ENCODE results near the gene BCAP29.
"Not testable (repeated sequence)": the region's sequence is repeated elsewhere in the genome, so short reads cannot be mapped to it uniquely, and the experiment has no call there.

BCAP29 gene, protein sequence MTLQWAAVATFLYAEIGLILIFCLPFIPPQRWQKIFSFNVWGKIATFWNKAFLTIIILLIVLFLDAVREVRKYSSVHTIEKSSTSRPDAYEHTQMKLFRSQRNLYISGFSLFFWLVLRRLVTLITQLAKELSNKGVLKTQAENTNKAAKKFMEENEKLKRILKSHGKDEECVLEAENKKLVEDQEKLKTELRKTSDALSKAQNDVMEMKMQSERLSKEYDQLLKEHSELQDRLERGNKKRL

DNA sequence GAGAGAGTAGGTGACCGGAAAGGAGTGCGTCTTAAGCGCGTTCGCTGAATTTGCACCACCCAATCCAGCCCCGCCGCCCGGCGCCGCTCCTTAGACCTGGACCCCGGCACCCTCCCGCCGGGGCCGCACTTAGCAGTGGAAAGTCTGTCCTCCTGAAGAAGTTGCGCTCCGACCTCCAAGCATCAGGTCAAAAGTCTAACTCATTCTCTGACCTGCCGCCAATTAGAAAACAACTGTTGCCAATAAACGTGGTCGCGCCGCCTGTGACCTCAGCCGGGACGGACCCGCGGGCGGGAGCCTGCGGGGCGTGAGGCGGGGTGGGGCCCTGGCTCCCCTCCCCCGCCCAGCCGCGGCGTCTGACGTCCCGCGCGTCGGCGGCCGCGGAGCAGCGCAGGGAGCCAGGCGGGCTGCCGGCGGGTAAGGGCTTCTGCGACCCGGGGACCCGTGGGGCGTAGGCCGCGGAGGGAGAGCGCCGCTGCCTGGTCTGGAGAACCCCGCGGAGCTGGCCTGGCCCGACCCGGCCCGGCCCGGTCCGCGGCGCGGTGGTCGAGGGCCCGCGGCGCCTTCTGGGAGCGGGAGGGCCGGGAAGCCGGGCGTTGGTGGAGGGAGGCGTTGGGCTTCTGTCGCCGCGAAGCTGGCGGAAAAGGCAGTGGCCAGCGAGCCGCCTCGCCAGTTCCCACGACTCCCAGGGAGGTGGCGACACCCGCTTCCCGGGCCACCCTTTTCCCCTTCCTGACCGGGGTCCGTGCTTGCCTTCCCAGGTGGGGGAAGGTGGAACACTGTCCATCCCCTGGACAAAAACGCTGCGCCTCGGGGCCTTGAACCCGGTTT is at the start of gene BCAP29:
TSS of gene BCAP29 (plus strand) at position 362 of the 831 bp plus-strand sequence. CDS start 527 bp downstream, outside the sequence.
- peak; percentile 19 for DNase-seq

DNA sequence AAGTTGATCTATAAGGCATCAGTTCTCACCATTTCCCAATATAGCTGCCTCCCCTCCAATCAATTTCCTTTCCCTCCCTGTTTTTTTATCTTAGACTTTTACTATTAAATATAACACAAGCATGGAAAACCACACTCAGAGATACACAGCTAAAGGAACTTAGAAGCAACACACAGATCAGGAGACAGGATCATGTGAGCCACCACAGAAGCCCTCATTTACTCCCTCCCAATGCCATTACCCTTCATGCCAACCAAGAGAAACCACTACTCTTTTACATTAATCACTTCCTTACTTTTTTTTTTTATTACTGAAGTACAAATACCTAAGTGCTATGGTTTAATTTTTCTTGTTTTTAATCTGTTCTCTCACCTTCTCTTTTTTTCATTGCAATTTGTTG is 49.3 kb upstream of the BCAP29 start:
- no peak for DNase-seq

DNA sequence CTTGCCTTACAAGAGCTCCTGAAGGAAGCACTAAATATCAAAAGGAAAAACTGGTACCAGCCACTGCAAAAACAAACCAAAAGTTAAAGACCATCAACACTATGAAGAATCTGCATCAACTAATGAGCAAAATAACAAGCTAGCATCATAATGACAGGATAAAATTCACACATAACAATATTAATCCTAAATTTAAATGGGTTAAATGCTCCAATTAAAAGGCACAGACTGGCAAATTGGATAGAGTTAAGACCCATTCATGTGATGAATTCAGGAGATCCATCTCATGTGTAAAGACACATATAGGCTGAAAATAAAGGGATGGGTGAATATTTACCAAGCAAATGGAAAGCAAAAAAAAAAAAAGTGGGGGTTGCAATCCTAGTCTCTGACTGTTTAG is 45.9 kb upstream of the BCAP29 start:
- DNase-seq = no peak

DNA sequence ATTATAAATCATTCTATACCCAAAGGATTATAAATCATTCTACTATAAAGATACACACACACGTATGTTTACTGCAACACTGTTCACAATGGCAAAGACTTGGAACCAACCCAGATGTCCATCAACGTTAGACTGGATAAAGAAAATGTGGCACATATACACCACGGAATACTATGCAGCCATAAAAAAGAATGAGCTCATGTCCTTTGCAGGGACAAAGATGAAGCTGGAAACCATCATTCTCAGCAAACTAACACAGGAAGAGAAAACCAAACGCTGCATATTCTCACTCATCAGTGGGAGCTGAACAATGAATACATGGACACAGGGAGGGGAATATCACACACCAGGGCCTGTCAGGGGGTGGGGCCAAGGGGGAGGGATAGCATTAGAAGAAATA is 42.8 kb upstream of the BCAP29 start:
- DNase-seq = not testable (repeated sequence)

DNA sequence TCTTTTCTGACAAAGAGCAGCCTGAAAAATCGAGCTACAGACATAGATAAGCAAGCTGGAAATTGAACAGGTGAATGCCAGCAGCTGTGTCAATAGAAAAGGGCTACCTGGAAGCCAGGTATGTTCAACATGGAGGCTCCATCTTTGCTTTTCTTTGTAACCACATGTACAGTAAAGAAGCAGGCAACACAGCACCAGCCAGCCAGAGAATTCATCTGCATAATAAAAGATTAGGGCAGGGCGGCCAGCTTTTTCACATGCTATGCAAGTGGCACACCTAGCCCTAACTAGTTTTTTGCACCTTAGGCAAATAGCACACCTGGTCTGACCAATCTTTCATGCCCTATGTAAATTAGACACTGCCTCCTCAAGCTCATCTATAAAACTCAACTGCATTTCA is 42.0 kb upstream of the BCAP29 start:
- peak; percentile 74 for DNase-seq

DNA sequence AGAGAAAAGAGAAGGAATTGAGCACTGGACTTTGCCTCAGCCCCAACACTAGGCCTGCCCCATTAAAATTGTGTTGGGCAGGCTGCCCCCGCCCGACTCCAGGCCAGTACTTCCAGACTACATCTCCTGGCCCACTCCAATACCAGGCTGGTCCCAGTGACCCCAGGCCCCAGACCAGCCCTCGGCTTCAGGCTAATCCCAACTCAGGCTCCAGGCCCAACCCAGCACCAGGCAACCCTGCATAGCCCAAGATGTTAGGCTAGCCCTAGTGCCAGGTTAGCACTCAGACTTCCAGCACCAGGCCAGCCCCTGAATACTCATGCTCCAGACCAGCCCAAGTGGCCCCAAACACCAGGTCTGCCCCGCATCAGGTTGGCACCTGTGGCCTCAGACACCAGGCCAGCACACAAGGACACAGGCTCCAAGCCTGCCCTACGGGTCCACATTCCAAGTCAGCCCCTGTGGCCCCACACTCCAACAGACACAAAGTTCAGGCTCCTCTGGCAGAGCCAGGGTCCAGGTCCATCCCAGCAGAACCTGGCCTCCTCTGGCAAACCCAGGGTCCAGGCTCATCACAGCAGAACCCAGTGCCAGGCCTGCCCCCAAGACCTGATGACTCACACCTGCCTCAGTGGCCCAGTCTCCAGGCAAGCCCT is 36.6 kb upstream of the BCAP29 start:
- no peak for DNase-seq

DNA sequence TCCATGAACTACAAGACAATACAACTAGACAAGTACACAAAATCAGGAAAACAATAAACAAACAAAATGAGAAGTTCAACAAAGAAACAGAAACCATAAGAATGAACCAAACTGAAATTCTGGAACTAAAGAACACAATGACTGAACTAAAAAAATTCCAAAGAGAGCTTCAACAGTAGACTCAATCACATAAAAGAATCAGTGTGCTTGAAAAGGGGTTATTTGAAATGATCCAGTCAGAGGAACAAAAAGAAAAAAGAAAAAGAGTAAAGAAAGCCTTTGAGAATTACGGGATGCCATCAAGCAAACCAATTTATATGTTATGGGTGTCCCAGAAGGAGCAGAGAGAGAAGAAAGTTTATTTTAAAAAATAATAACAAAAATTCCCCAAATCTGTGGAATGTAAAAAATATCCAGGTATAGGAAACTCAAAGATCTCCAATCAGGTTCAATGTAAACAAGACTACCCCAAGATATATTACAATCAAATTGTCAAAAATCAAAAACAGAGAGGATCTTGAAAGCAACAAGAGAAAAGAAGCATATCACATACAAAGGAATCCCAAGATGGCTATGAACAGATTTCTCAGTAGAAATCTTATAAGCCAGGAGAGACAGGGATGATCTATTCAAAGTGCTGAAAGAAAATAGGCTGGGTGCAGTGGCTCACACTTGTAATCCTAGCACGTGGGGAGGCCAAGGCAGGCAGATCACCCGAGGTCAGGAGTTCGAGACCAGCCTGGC is 35.0 kb upstream of the BCAP29 start:
- DNase-seq = no peak

DNA sequence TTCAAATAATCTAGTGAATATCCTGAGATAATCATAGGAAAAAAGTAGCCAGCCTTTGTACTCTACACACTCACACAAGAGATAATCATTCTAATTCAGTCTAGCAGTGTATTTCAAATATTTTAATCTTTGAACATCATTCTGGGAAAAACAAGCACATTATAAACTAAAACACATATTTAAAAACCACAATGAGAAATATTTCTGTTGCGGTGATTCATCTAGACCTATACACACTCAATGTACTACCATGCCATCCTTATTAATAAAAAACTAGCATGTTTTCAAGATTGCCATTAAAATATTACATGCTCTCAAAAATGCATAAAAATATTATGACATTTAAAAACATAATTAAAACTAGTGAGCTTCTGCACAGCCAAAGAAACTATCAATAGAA is 28.1 kb upstream of the BCAP29 start:
- no peak for DNase-seq

DNA sequence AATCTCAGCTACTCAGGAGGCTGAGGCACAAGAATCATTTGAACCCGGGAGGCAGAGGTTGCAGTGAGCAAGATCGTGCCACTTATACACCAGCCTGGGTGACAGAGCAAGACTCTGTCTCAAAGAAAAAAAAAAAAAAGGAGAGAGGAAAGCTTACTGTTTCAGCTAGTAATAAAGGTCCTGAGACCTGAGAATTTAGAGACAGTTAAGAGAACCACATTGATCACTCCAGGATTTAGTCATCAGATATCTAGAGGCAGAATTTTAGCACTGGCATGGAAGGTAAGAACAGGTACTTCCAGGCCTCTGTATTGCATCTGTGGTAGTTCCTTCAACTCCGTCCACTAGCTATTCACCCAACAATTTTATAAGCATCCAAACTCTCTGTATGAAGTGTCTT is 24.2 kb upstream of the BCAP29 start:
- no peak for DNase-seq

DNA sequence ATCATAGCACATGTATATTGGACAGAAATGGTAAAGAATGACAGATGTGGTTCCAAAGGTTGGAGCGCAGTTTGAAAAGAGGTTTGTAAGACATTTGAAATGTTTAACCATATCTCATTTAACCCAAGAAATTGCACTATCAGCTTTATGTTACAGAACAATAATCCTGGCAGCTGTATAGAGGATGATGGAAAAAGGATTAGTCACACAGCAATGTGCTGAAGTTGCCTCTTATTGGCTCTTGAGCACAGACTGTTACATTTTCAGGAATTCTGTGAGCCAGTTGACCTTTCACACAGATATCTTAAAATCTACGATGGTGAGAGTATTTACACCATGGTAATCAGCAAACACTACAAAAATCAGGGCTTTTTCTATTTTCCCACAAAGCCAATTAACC is 20.2 kb upstream of the BCAP29 start:
- DNase-seq = no peak

DNA sequence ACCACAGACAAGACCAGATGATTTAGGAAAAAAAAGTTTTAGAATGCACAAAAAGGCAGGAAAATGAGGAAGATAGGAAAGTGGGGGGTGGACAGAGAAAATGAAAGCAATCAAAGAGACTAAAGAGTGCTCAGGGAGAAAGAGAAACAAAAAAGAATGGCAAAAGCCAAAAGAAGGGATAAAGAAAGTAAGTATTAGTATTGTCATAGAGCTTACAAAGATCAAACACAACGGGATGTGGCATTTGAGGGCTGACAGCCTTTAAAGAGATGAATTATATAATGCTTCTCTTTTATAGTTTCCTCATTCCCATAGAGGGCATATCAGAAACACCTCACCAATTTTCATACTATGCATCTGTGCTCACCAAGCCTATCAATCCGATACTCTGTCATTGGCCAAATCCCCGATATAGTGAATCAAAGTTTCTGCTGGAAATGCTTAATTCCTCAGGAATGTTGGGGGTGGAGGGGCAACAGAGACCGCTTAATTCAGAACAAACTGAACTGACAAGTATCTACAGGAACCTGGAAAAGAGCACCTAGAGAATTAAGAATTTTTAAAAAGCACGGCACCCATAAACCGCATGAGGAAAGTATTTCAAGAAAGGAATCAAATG is 19.0 kb upstream of the BCAP29 start:
- no peak for DNase-seq

DNA sequence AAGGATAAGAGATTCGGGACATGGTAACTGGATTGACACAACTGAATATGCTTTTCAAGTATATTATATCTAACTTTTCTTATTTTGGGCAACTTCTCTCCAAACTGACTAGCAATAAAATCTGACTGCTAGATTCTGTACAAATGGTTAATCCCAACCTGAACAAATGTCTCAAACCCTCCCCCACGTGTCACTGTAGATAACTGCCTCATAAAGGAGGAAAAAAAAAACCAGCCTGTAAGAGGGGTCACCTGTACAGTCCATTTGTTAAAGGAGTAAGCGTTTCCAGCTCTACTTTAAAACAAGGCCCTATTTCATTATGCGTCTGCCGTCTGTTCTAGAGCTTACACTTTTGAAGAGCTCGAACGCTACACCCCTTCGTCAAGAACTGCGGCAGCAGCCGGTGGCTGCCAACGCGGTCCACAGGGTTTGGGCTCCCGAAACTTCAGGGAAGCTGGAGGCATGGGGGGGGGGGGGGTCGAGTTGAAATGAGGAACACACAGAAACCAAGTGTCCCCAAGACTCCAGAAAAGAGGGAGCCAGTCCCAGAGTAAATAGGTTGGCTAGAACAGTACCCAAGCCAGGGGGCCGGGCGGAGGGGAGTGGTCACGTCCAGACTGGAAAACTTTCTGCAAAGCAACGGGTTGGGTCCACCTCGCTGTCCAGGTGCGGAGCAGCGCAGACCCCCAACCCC is 16.8 kb upstream of the BCAP29 start:
- DNase-seq = peak; percentile 47

DNA sequence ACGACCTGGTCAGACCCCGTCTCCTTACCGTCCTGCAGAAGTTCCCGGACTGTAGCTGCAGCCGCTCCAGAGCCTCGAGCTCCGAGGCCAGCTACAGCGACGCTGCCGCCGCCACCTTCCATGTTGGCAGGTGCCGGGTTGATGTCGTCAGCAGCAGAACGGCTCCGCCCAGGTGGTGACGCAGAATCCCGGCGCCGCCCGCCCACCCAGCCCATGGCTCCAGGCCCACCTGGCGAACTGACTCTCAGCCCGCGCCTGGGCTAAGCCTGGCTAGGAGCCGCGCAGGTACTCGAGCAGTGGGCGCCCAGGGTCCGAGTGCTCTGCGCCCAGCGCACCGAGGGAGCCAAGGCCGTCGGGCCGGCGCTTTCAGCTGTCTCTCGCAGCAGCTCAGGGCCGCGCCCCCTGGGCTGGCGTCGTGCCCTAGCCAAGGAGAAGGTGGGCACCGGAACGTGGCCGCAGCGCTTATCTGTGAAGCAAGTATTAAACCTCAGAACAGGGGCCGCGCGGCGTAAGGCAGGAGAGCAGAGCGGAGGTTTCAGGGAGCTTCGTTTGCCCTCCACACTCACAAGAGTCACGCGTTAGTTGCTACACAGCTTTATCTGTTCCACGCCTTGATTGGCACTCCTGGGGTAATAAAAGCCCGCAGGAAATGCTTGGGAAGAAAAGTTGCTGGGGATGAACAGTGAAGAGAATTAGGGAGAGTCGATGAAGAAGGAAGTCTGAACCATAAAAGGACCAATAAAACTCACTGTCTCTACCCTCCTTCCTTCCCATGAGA is 16.1 kb upstream of the BCAP29 start, which contains the start of the genes COG5 and DUS4L:
TSS of gene COG5 (minus strand) at position 146 of the 778 bp plus-strand sequence. CDS start at position 122, 24 bp downstream.
TSS of gene DUS4L (plus strand) at position 197 of the 778 bp plus-strand sequence. CDS start 3,100 bp downstream, outside the sequence.
- peak; percentile 54 for DNase-seq

DNA sequence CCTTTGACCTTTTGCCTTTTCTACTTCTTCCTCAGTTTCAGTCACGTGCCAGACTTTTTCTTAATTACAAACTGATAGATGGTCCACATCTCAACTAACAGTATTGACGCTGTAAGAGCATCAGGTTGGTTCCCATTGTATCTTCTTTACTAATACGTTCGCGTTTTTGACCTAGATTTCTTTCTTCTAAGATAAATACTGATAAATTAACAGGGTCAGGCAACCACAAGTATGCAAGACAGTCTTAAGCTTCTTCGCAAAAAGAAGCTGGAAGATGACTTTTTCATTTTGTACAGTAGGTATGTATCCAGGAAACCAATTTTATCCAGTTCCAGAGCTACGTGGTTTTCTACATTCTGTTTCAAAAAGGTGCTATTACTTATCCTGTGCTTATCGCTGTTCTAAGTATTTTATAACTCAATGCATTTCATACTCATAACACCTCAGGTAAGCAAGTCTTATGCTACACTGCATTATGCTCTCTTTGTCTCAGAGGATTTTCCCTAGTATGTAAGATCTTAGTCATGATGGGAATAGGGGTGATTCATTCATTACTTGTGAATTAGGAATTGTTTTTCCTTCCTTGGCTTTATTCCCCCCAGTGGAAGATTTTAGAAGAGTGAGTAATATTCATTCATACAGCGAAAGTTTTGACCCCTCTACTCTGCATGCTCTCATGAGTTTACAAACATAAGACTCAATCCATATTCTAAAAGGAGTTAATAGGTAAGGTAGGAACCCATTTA is 15.3 kb upstream of the BCAP29 start:
- no peak for DNase-seq

DNA sequence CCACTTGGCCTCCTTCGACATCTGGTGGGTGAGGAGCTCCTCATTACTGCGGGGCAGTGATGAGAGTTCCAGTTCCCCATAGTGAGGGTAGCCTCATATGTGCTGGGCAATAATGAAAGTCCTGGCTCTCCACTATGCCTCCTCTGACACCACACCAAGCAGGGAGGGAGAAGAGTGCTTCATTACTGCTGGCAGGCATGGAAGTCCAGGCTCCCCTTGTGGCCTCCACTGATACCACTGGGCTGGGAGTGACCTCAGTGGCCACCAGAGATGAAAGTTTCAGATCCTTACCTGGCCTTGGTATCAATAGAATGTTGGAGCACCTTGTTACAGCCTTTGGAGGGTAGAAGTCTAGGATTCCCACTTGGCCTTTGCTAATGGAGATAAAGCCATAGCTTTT is 9.7 kb upstream of the BCAP29 start:
- DNase-seq = no peak

DNA sequence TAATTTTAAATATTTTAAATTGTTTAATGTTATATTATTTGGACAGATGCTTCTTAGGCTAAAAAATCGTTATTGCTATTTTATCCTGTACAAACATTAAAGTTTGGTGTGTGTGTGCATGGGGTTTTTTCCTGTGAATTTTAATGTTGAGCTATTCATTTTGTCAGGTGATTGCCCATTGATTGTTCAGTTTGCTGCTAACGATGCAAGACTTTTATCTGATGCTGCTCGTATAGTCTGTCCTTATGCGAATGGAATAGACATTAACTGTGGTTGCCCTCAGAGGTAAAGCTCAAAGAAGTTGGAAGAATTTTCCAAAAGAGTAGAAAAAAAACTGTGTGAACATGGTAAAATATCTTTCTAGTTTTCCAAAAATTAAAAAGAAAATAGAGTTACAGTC is 6.5 kb upstream of the BCAP29 start:
- no peak for DNase-seq

DNA sequence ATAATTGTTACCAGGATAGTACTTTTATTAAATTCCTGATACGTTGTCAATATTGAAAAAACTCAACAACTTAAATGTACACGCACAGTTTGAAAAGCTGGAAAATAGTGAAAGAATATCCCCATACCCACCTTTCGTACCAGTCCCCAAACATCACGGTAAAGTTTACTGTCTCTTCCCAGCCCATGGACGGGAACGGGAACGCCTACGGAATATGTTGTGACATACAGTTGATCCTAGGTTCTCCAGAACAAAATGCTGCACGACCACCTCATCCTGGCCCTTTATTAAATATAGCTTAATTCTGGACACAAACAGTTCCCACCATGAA is 527 bp upstream of the BCAP29 start:
- DNase-seq = no peak

DNA sequence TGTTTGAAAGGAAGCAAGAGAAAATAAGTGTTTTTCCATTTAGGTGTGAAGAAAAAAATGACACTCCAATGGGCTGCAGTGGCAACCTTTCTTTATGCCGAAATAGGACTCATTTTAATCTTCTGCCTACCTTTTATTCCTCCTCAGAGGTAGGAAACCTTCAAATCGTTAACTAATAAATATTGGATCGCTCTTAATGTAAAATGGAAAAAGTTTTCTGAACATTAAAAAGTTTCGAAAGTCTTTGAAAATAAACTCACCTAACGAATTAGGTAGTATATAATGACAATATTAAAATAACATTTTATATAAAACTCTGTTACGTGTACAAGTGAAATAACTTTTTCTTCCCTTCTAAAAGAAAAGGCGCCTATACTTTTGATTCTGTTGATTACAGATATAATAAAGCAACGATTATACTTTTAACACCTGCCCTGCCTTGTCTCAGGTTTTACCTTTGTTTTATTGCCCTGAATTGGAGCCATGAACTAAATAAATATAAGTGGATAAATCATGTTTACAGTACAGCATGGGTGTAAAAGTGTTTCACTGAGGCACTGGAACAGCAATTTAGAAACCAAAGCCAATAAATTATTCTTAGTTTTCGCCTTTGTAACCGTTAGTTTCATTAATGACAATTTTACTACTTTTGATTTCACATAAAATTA is 804 bp downstream of the BCAP29 start:
- no peak for DNase-seq

DNA sequence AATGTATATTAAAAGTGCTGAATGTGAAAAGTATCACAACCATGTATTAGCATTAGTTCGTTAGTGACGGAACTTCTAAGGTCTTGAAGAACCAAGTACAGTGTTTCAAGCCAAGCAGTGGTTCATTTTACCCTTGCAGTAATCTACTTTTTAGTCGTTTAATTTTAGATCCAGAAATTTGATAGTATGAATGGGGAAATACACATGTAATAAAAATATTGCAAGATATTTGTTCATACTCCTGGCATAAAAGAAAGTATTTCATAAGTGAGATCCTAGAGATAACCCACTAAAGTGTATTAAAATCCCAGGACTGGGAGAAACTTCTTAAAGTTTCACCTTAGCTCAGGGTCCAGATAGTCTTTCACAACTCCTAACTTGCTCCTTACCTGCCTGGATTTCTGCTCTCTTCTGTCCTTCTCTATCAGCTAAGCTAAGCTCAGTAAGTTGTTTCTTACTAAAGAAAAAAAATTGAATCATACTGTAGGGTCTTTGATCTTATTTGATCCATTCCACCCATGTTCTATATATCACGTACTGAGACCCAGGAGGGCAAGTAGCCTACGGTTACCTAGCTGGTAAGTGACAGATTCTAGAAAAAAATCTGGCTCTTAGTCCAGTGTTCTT is 1.5 kb downstream of the BCAP29 start:
- no peak for DNase-seq

Measured in NCI-H510A treated with DMSO at 0.1 percent for 48 hours (cell line).